K562 (cell line): Measurements from ENCODE around the gene H3-3A. TPM values are rescaled to one million over a fixed set of nuclear protein-coding genes. Genes with fewer than 3 reads are reported as not detected.
A peak's percentile ranks its signal among the peaks of the same experiment; 100 is the strongest.

Source experiments
- MED1 ChIP-seq: sonication (generic); formaldehyde crosslinking; IDR thresholded peaks from 2 replicates; pipeline ENCODE4 v1.8.1; 2023; ENCODE audit warnings: missing genetic modification reagents, borderline replicate concordance
- ZNF57 ChIP-seq: fragments of 450-650 bp; formaldehyde crosslinking; IDR thresholded peaks from 2 replicates; pipeline ENCODE4 v1.4.0; 2020; ENCODE audit warnings: mild to moderate bottlenecking, moderate library complexity
- polyA plus RNA-seq, 8 experiments: library from polyadenylated mRNA; depleted of rRNA in 4 of 8; stranded (reverse) in 5 of 8; unstranded in 3 of 8; fragments of >200 nt; fragmentation: Nextera tagmentation in 2 of 8; fragmentation: Illumina TruSeq in 1 of 8; extraction: Ambion mirVana in 2 of 8; extraction: Trizol in 1 of 8; gene quantifications; 2 replicates each; pipeline versions ENCODE4 v1.2.1 to v1.2.3, GENCODE V29; 2011 to 2014; ENCODE audit warnings: inconsistent platforms in 1 of 8, missing spikeins in 1 of 8
- total RNA-seq, 7 experiments: library from RNA; depleted of rRNA in 6 of 7; stranded (reverse); fragments of >200 nt in 6 of 7; fragmentation: Illumina TruSeq in 2 of 7; extraction: Trizol in 2 of 7; gene quantifications; 2 replicates each; pipeline versions ENCODE4 v1.2.1 to v1.2.3, GENCODE V29; 2011 to 2021; ENCODE audit warnings: low replicate concordance in 1 of 7
- TF ChIP-seq, protein P1 (sequence below): fragments of 450-650 bp; IDR thresholded peaks from 2 replicates; pipeline ENCODE4 v1.6.1; 2017; ENCODE audit warnings: antibody characterized with exemption, mild to moderate bottlenecking
- TF ChIP-seq, protein P2 (sequence below): sonication (generic); formaldehyde crosslinking; IDR thresholded peaks from 2 replicates; pipeline ENCODE4 v1.4.0; 2020; ENCODE audit warnings: mild to moderate bottlenecking, missing genetic modification reagents
- TF ChIP-seq, protein P3 (sequence below), 2 experiments: IDR thresholded peaks; 2 replicates each; pipeline ENCODE4 v1.6.1; 2011; ENCODE audit warnings: borderline replicate concordance in 1 of 2, control low read depth in 1 of 2, low read depth in 1 of 2, low read length in 1 of 2, mild to moderate bottlenecking in 1 of 2, mixed read lengths in 1 of 2, moderate library complexity in 1 of 2; ENCODE audit not compliant: insufficient read depth in 1 of 2, insufficient read length in 1 of 2, poor library complexity in 1 of 2, severe bottlenecking in 1 of 2; ENCODE audit errors: extremely low read depth in 1 of 2
- TF ChIP-seq, protein P4 (sequence below), 2 experiments: fragments of 450-650 bp in 1 of 2; sonication (generic) in 1 of 2; formaldehyde crosslinking in 1 of 2; IDR thresholded peaks; 2 replicates each; pipeline versions ENCODE4 v1.7.1 to v1.9.0; 2016 to 2022; ENCODE audit warnings: inconsistent platforms in 1 of 2, mild to moderate bottlenecking in 1 of 2, missing genetic modification reagents in 1 of 2

The H3-3A gene
- total and polyA plus RNA-seq, 9 of the 15 experiments (the other 6 are each of a cell fraction or from before 2014, with no cell fraction given): 426 to 1,083 (median 591) TPM

DNA sequence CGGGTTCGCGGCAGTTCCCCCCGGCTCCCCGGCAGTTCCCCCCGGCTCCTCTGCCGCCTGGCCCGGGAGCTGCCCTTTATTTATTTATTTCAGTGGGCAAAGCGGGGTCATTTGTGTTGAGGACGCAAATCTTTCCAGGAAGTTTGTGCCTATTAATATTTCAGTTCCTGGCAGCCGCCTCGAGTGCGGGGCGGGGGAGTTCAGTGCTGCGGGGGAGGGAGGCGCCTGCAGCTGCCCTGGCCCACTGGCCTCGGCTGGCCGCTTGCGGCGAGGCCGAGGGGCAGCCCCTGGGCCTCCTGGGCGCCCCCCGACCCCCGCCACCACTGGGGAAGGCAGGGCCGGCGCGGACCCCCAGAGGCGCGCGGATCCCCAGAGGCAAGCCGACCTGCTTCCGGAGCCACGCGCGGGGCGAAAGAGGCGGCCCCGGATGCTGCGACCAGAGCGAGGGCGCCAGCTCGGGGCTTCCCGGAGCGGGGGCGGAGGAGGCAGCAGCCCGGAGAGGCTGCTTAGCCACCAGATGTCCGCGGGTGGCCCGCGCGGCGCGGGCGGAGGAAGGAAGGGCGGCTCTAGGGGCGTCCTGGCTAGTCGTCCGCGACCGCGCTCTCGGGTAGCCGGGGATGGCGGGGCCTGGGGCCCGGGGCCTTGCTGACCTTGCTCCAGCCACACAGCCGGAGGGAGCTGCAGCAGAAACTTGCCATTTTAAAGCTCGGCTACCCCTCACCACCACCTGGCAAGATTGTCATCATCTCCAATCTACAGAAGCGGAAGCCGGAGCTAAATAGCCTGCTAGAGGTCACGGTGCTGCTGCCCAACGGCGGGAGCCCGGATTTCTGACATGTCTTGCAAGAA is 48.0 kb downstream of the H3-3A start (continued):
- TF ChIP-seq ZNF57 (CRISPR knock-in tag) (0 out of 2 replicates have a peak, but pooled peaks have one; percentile 21), MED1 (no peak)
- TF ChIP-seq, protein P1, sequence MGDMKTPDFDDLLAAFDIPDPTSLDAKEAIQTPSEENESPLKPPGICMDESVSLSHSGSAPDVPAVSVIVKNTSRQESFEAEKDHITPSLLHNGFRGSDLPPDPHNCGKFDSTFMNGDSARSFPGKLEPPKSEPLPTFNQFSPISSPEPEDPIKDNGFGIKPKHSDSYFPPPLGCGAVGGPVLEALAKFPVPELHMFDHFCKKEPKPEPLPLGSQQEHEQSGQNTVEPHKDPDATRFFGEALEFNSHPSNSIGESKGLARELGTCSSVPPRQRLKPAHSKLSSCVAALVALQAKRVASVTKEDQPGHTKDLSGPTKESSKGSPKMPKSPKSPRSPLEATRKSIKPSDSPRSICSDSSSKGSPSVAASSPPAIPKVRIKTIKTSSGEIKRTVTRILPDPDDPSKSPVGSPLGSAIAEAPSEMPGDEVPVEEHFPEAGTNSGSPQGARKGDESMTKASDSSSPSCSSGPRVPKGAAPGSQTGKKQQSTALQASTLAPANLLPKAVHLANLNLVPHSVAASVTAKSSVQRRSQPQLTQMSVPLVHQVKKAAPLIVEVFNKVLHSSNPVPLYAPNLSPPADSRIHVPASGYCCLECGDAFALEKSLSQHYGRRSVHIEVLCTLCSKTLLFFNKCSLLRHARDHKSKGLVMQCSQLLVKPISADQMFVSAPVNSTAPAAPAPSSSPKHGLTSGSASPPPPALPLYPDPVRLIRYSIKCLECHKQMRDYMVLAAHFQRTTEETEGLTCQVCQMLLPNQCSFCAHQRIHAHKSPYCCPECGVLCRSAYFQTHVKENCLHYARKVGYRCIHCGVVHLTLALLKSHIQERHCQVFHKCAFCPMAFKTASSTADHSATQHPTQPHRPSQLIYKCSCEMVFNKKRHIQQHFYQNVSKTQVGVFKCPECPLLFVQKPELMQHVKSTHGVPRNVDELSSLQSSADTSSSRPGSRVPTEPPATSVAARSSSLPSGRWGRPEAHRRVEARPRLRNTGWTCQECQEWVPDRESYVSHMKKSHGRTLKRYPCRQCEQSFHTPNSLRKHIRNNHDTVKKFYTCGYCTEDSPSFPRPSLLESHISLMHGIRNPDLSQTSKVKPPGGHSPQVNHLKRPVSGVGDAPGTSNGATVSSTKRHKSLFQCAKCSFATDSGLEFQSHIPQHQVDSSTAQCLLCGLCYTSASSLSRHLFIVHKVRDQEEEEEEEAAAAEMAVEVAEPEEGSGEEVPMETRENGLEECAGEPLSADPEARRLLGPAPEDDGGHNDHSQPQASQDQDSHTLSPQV: 0 out of 2 replicates have a peak, but pooled peaks have one; percentile 15
- TF ChIP-seq, protein P2, sequence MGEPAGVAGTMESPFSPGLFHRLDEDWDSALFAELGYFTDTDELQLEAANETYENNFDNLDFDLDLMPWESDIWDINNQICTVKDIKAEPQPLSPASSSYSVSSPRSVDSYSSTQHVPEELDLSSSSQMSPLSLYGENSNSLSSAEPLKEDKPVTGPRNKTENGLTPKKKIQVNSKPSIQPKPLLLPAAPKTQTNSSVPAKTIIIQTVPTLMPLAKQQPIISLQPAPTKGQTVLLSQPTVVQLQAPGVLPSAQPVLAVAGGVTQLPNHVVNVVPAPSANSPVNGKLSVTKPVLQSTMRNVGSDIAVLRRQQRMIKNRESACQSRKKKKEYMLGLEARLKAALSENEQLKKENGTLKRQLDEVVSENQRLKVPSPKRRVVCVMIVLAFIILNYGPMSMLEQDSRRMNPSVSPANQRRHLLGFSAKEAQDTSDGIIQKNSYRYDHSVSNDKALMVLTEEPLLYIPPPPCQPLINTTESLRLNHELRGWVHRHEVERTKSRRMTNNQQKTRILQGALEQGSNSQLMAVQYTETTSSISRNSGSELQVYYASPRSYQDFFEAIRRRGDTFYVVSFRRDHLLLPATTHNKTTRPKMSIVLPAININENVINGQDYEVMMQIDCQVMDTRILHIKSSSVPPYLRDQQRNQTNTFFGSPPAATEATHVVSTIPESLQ (CRISPR knock-in tag): 0 out of 2 replicates have a peak, but pooled peaks have one; percentile 51
- TF ChIP-seq, protein P3, sequence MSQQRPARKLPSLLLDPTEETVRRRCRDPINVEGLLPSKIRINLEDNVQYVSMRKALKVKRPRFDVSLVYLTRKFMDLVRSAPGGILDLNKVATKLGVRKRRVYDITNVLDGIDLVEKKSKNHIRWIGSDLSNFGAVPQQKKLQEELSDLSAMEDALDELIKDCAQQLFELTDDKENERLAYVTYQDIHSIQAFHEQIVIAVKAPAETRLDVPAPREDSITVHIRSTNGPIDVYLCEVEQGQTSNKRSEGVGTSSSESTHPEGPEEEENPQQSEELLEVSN (IDR thresholded peaks at IDR 0.05; ENCODE audit: borderline replicate concordance in 1 of 2, extremely low read depth in 1 of 2, insufficient read depth in 1 of 2, insufficient read length in 1 of 2, low read depth in 1 of 2, low read length in 1 of 2, poor library complexity in 1 of 2, severe bottlenecking in 1 of 2): peak in 1 of 2 experiments; percentile 73
- TF ChIP-seq, protein P4, sequence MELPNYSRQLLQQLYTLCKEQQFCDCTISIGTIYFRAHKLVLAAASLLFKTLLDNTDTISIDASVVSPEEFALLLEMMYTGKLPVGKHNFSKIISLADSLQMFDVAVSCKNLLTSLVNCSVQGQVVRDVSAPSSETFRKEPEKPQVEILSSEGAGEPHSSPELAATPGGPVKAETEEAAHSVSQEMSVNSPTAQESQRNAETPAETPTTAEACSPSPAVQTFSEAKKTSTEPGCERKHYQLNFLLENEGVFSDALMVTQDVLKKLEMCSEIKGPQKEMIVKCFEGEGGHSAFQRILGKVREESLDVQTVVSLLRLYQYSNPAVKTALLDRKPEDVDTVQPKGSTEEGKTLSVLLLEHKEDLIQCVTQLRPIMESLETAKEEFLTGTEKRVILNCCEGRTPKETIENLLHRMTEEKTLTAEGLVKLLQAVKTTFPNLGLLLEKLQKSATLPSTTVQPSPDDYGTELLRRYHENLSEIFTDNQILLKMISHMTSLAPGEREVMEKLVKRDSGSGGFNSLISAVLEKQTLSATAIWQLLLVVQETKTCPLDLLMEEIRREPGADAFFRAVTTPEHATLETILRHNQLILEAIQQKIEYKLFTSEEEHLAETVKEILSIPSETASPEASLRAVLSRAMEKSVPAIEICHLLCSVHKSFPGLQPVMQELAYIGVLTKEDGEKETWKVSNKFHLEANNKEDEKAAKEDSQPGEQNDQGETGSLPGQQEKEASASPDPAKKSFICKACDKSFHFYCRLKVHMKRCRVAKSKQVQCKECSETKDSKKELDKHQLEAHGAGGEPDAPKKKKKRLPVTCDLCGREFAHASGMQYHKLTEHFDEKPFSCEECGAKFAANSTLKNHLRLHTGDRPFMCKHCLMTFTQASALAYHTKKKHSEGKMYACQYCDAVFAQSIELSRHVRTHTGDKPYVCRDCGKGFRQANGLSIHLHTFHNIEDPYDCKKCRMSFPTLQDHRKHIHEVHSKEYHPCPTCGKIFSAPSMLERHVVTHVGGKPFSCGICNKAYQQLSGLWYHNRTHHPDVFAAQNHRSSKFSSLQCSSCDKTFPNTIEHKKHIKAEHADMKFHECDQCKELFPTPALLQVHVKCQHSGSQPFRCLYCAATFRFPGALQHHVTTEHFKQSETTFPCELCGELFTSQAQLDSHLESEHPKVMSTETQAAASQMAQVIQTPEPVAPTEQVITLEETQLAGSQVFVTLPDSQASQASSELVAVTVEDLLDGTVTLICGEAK (IDR thresholded peaks at IDR 0.05): no peak
- TF ChIP-seq, protein P4 (CRISPR knock-in tag; IDR thresholded peaks at IDR 0.05): no peak
